Measurements from ENCODE around the gene ZNF678. TPM values are rescaled to one million over a fixed set of nuclear protein-coding genes. Genes with fewer than 3 reads are reported as not detected.

The ZNF678 gene
- total RNA-seq, 1 donor from 2014 or later, result 20.6 TPM

DNA sequence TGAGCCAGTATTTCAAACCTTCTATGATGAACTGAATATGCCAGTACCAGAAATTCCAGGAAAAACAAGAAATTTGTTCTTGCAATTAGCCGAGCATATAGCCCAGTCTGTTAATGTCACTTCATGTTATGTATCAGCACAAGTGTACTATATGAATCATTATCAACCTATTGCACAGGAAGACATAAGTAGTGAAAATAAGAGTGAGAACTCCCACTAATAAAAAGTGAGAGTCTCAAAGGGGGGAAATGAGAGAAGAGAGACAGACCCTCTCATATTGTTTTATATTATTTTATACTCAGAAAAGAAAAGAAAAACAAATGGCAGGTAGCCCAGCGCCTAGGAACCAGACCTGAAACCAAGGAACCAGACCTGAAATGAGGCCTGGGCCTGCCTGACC lies 155.6 kb downstream of the ZNF678 start:
- H3K36me3 Mint-ChIP-seq, result peaks cover 7% of the 10 kb centered on the region
- H3K4me1 Mint-ChIP-seq, result no peaks in the 10 kb centered on the region
- no peak for DNase-seq (ENCODE audit: low spot score in 2 of 2, unreplicated experiment in 2 of 2)
- H3K9me3 Mint-ChIP-seq, result peaks cover 89% of the 10 kb centered on the region
- H3K27ac Mint-ChIP-seq, result no peak overlapping the region
- TF ChIP-seq, protein P1, sequence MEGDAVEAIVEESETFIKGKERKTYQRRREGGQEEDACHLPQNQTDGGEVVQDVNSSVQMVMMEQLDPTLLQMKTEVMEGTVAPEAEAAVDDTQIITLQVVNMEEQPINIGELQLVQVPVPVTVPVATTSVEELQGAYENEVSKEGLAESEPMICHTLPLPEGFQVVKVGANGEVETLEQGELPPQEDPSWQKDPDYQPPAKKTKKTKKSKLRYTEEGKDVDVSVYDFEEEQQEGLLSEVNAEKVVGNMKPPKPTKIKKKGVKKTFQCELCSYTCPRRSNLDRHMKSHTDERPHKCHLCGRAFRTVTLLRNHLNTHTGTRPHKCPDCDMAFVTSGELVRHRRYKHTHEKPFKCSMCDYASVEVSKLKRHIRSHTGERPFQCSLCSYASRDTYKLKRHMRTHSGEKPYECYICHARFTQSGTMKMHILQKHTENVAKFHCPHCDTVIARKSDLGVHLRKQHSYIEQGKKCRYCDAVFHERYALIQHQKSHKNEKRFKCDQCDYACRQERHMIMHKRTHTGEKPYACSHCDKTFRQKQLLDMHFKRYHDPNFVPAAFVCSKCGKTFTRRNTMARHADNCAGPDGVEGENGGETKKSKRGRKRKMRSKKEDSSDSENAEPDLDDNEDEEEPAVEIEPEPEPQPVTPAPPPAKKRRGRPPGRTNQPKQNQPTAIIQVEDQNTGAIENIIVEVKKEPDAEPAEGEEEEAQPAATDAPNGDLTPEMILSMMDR (IDR thresholded peaks at IDR 0.05; ENCODE audit: unreplicated experiment), result no peak
- H3K27me3 Mint-ChIP-seq (ENCODE audit: low read depth), result no peaks in the 10 kb centered on the region
- no peak overlapping the region for H3K4me3 Mint-ChIP-seq

DNA sequence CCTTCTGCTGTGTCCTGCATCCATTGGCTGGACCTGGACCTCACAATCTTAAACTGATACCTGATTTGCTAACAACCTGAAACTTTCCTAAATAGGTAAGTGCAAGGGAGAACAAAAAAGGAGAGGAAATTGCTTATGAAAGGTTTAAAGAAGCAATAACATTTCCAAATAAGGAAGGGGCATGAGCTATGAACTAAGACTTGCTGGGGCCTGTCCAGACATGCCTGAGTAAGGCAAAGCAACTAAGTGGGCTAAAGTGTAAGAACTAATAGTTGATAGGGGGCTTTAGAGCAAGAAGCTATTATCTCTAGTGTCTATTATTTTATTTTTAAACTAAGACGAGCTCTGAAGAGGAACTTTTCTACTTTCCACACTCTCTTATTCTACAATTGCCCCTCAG lies 160.1 kb downstream of the ZNF678 start:
- peaks cover 7% of the 10 kb centered on the region for H3K4me1 Mint-ChIP-seq
- no peak for DNase-seq (ENCODE audit: low spot score in 2 of 2, unreplicated experiment in 2 of 2)
- no peak overlapping the region for H3K27ac Mint-ChIP-seq
- H3K4me3 Mint-ChIP-seq, result no peak overlapping the region
- TF ChIP-seq, protein P1 (IDR thresholded peaks at IDR 0.05; ENCODE audit: unreplicated experiment), result no peak
- peaks cover 55% of the 10 kb centered on the region for H3K9me3 Mint-ChIP-seq
- no peaks in the 10 kb centered on the region for H3K27me3 Mint-ChIP-seq (ENCODE audit: low read depth)
- peaks cover 7% of the 10 kb centered on the region for H3K36me3 Mint-ChIP-seq

DNA sequence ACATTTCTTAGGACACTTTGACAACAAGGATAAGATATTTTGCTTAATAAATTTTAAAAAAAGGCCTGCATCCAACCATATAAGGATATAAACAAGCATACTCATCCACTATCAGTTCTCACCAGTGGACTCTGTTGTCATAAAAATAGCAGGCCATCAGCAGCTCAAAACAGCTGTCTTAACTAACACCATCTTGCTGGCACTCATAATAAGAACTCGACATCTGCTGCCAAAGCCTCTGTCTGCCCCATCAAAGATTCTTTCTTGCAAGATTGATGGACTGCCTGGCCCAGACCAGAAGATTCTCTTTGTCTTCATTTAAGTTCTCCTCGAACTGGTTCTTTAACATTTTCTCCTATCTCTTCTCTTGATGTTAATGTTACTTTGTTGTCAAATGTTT lies 161.7 kb downstream of the ZNF678 start:
- H3K9me3 Mint-ChIP-seq, result peaks cover 42% of the 10 kb centered on the region
- peaks cover 20% of the 10 kb centered on the region for H3K4me1 Mint-ChIP-seq
- H3K36me3 Mint-ChIP-seq, result peaks cover 7% of the 10 kb centered on the region
- TF ChIP-seq, protein P1 (IDR thresholded peaks at IDR 0.05; ENCODE audit: unreplicated experiment), result no peak
- no peak overlapping the region for H3K27ac Mint-ChIP-seq
- no peak overlapping the region for H3K4me3 Mint-ChIP-seq
- H3K27me3 Mint-ChIP-seq (ENCODE audit: low read depth), result no peaks in the 10 kb centered on the region
- no peak for DNase-seq (ENCODE audit: low spot score in 2 of 2, unreplicated experiment in 2 of 2)

DNA sequence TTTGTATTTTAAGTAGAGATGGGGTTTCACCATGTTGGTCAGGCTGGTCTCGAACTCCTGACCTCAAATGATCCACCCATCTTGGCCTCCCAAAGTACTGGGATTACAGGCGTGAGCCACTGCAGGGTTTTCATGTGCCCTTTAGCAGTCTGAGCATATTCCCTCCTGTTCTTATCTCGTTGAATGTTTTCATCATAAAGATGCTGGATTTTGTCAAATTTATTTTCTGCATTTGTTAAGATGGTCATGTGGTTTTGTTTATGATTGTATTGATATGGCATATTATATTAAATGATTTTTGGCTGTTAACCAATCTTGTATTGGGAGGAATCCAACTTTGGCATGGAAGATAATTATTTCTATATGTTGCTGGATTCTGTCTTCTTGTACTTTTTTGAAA lies 163.0 kb downstream of the ZNF678 start:
- peaks cover 5% of the 10 kb centered on the region for H3K36me3 Mint-ChIP-seq
- no peak overlapping the region for H3K4me3 Mint-ChIP-seq

More for the DNA sequence above, 163.0 kb downstream of the ZNF678 start:
- no peak for DNase-seq (ENCODE audit: low spot score in 2 of 2, unreplicated experiment in 2 of 2)
- TF ChIP-seq, protein P1 (IDR thresholded peaks at IDR 0.05; ENCODE audit: unreplicated experiment), result no peak
- peaks cover 30% of the 10 kb centered on the region for H3K9me3 Mint-ChIP-seq
- H3K4me1 Mint-ChIP-seq, result peaks cover 24% of the 10 kb centered on the region
- no peak overlapping the region for H3K27ac Mint-ChIP-seq
- no peaks in the 10 kb centered on the region for H3K27me3 Mint-ChIP-seq (ENCODE audit: low read depth)

Other genes with a start within 250 kb of the ZNF678 start
- 36.8 to 44.4 TPM (median 43.2 TPM) in 3 replicates for gene CDC42BPA, start 245.1 kb upstream of the ZNF678 start, total RNA-seq
- 20.6 to 26.4 TPM (median 20.8 TPM) in 3 replicates for gene JMJD4, start 171.7 kb downstream of the ZNF678 start, total RNA-seq
- gene SNAP47, start 171.9 kb downstream of the ZNF678 start, total RNA-seq, result 41.6 to 42.6 TPM (median 41.8 TPM) in 3 replicates

Measured in mesothelial cell of epicardium (in vitro differentiated cells).